HepG2 (cell line): ENCODE data around the gene AHCYL1. TPM values are rescaled to one million over a fixed set of nuclear protein-coding genes. Genes with fewer than 3 reads are reported as not detected.
A peak's percentile ranks its signal among the peaks of the same experiment; 100 is the strongest.

Experiments used
- CSRNP1 ChIP-seq: sonication (generic); formaldehyde crosslinking; IDR thresholded peaks from 2 replicates; pipeline ENCODE4 v1.8.1; 2023; ENCODE audit warnings: mild to moderate bottlenecking, missing genetic modification reagents
- KDM6A ChIP-seq: IDR thresholded peaks from 2 replicates; pipeline ENCODE4 v1.6.1; 2016; ENCODE audit warnings: low read depth
- MTERF4 ChIP-seq: sonication (generic); formaldehyde crosslinking; IDR thresholded peaks from 2 replicates; pipeline ENCODE4 v1.8.0; 2023; ENCODE audit warnings: mild to moderate bottlenecking, missing genetic modification reagents
- RARG ChIP-seq: sonication (generic); formaldehyde crosslinking; IDR thresholded peaks from 2 replicates; pipeline ENCODE4 v1.4.0; 2020; ENCODE audit warnings: low read depth, mild to moderate bottlenecking, missing genetic modification reagents
- SOX5 ChIP-seq: IDR thresholded peaks from 2 replicates; pipeline ENCODE4 v1.6.1; 2016; ENCODE audit warnings: borderline replicate concordance
- TERF1 ChIP-seq: sonication (generic); formaldehyde crosslinking; IDR thresholded peaks from 2 replicates; pipeline ENCODE4 v1.8.0; 2022; ENCODE audit warnings: mild to moderate bottlenecking, missing genetic modification reagents, moderate library complexity
- ZFP1 ChIP-seq: IDR thresholded peaks from 2 replicates; pipeline ENCODE4 v1.6.1; 2016
- ZNF800 ChIP-seq: sonication (generic); formaldehyde crosslinking; IDR thresholded peaks from 2 replicates; pipeline ENCODE4 v1.4.0; 2020; ENCODE audit warnings: missing genetic modification reagents
- polyA plus RNA-seq, 8 experiments: library from polyadenylated mRNA; depleted of rRNA in 3 of 8; stranded (reverse) in 7 of 8; unstranded in 1 of 8; fragments of >200 nt; fragmentation: Illumina TruSeq in 4 of 8; extraction: Trizol in 4 of 8; gene quantifications; 2 replicates each; pipeline versions ENCODE4 v1.2.1 to v1.2.3, GENCODE V29; 2011 to 2016; ENCODE audit warnings: low read depth in 4 of 8, missing spikeins in 1 of 8, mixed read lengths in 1 of 8; ENCODE audit not compliant: insufficient read depth in 1 of 8
- total RNA-seq, 5 experiments: library from RNA; depleted of rRNA; stranded (reverse); fragments of >200 nt; fragmentation: Illumina TruSeq; extraction: Trizol; gene quantifications; 2 replicates each; pipeline ENCODE4 v1.2.3, GENCODE V29; 2016; ENCODE audit warnings: low read depth in 1 of 5
- TF ChIP-seq, protein P1 (sequence below): sonication (generic); formaldehyde crosslinking; IDR thresholded peaks from 2 replicates; pipeline ENCODE4 v1.5.0; 2020; ENCODE audit warnings: missing genetic modification reagents
- TF ChIP-seq, protein P2 (sequence below): sonication (generic); formaldehyde crosslinking; IDR thresholded peaks from 2 replicates; pipeline ENCODE4 v1.8.0; 2022; ENCODE audit warnings: missing genetic modification reagents, mild to moderate bottlenecking, borderline replicate concordance
- TF ChIP-seq, protein P3 (sequence below): sonication (generic); formaldehyde crosslinking; IDR thresholded peaks from 2 replicates; pipeline ENCODE4 v1.9.0; 2021; ENCODE audit warnings: mild to moderate bottlenecking, missing genetic modification reagents
- TF ChIP-seq, protein P4 (sequence below): sonication (generic); formaldehyde crosslinking; IDR thresholded peaks from 2 replicates; pipeline ENCODE4 v1.4.0; 2020; ENCODE audit warnings: mild to moderate bottlenecking, missing genetic modification reagents

AHCYL1 gene
- total and polyA plus RNA-seq, 2 of the 13 experiments (the other 11 are each of a cell fraction or from before 2014, with no cell fraction given) = 40.9 to 76.3 TPM

GRCh38 chr1:109984456-109985246 is at the start of gene AHCYL1 (continued):
- TF ChIP-seq, protein P1, sequence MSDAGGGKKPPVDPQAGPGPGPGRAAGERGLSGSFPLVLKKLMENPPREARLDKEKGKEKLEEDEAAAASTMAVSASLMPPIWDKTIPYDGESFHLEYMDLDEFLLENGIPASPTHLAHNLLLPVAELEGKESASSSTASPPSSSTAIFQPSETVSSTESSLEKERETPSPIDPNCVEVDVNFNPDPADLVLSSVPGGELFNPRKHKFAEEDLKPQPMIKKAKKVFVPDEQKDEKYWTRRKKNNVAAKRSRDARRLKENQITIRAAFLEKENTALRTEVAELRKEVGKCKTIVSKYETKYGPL (CRISPR knock-in tag) = no peak
- TF ChIP-seq, protein P2, sequence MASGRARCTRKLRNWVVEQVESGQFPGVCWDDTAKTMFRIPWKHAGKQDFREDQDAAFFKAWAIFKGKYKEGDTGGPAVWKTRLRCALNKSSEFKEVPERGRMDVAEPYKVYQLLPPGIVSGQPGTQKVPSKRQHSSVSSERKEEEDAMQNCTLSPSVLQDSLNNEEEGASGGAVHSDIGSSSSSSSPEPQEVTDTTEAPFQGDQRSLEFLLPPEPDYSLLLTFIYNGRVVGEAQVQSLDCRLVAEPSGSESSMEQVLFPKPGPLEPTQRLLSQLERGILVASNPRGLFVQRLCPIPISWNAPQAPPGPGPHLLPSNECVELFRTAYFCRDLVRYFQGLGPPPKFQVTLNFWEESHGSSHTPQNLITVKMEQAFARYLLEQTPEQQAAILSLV (CRISPR knock-in tag) = peak; percentile 64; the same call in 1 of the 2 replicates
- TF ChIP-seq TERF1 (CRISPR knock-in tag) = peak; percentile 52; the same call in 1 of the 2 replicates
- TF ChIP-seq ZFP1 (CRISPR knock-in tag) = peak; percentile 19; the same call in 1 of the 2 replicates
- TF ChIP-seq MTERF4 (CRISPR knock-in tag) = no peak
- TF ChIP-seq CSRNP1 (CRISPR knock-in tag) = peak; percentile 83; the same call in 1 of the 2 replicates
- TF ChIP-seq, protein P3, sequence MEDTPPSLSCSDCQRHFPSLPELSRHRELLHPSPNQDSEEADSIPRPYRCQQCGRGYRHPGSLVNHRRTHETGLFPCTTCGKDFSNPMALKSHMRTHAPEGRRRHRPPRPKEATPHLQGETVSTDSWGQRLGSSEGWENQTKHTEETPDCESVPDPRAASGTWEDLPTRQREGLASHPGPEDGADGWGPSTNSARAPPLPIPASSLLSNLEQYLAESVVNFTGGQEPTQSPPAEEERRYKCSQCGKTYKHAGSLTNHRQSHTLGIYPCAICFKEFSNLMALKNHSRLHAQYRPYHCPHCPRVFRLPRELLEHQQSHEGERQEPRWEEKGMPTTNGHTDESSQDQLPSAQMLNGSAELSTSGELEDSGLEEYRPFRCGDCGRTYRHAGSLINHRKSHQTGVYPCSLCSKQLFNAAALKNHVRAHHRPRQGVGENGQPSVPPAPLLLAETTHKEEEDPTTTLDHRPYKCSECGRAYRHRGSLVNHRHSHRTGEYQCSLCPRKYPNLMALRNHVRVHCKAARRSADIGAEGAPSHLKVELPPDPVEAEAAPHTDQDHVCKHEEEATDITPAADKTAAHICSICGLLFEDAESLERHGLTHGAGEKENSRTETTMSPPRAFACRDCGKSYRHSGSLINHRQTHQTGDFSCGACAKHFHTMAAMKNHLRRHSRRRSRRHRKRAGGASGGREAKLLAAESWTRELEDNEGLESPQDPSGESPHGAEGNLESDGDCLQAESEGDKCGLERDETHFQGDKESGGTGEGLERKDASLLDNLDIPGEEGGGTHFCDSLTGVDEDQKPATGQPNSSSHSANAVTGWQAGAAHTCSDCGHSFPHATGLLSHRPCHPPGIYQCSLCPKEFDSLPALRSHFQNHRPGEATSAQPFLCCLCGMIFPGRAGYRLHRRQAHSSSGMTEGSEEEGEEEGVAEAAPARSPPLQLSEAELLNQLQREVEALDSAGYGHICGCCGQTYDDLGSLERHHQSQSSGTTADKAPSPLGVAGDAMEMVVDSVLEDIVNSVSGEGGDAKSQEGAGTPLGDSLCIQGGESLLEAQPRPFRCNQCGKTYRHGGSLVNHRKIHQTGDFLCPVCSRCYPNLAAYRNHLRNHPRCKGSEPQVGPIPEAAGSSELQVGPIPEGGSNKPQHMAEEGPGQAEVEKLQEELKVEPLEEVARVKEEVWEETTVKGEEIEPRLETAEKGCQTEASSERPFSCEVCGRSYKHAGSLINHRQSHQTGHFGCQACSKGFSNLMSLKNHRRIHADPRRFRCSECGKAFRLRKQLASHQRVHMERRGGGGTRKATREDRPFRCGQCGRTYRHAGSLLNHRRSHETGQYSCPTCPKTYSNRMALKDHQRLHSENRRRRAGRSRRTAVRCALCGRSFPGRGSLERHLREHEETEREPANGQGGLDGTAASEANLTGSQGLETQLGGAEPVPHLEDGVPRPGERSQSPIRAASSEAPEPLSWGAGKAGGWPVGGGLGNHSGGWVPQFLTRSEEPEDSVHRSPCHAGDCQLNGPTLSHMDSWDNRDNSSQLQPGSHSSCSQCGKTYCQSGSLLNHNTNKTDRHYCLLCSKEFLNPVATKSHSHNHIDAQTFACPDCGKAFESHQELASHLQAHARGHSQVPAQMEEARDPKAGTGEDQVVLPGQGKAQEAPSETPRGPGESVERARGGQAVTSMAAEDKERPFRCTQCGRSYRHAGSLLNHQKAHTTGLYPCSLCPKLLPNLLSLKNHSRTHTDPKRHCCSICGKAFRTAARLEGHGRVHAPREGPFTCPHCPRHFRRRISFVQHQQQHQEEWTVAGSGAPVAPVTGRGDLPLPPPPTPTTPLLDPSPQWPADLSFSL (CRISPR knock-in tag) = no peak
- 0 out of 2 replicates have a peak, but pooled peaks have one; percentile 35 for TF ChIP-seq KDM6A (CRISPR knock-in tag)
- TF ChIP-seq RARG (CRISPR knock-in tag) = 0 out of 2 replicates have a peak, but pooled peaks have one; percentile 39
- no peak for TF ChIP-seq ZNF800 (CRISPR knock-in tag)
- TF ChIP-seq, protein P4, sequence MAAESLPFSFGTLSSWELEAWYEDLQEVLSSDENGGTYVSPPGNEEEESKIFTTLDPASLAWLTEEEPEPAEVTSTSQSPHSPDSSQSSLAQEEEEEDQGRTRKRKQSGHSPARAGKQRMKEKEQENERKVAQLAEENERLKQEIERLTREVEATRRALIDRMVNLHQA (CRISPR knock-in tag) = no peak
- TF ChIP-seq SOX5 (CRISPR knock-in tag) = peak; percentile 60; the same call in 1 of the 2 replicates
